Gastroesophageal sphincter (tissue), 3 donors: ENCODE data around the gene ZFYVE28.

Experiments used
- POLR2AphosphoS5 ChIP-seq: sonication (generic); formaldehyde crosslinking; IDR thresholded peaks from one replicate; pipeline ENCODE4 v1.6.1; 2017; ENCODE audit warnings: antibody characterized with exemption
- TF ChIP-seq, protein P1 (sequence below), 4 experiments: fragments of 200-600 bp in 2 of 4; fragments of 450-650 bp in 2 of 4; sonication (generic) in 1 of 4; IDR thresholded peaks; one replicate each; pipeline ENCODE4 v1.5.1; 2017 to 2019; ENCODE audit warnings: antibody characterized with exemption in 4 of 4, mild to moderate bottlenecking in 2 of 4, moderate library complexity in 2 of 4

DNA sequence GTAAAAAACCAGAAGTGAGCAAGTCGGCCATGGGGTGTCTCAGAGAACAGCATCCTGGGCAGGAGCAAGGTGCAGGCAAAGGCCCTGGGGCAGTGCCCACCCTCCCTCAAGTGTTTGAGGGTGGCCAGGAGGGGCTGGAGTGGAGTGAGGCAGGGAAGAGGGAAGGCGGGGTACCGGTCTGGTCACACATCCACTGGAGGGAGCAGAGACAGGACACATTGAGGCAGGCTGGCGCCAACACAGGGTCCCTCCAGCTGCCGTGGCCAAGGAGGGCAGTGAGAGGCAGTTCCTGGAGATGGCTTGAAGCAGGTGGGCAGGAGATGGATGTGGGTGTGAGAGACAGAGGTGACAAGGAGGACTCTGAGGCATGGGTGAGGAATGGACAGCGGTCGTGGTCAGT, 30.1 kb upstream of the ZFYVE28 start:
- TF ChIP-seq, protein P1, sequence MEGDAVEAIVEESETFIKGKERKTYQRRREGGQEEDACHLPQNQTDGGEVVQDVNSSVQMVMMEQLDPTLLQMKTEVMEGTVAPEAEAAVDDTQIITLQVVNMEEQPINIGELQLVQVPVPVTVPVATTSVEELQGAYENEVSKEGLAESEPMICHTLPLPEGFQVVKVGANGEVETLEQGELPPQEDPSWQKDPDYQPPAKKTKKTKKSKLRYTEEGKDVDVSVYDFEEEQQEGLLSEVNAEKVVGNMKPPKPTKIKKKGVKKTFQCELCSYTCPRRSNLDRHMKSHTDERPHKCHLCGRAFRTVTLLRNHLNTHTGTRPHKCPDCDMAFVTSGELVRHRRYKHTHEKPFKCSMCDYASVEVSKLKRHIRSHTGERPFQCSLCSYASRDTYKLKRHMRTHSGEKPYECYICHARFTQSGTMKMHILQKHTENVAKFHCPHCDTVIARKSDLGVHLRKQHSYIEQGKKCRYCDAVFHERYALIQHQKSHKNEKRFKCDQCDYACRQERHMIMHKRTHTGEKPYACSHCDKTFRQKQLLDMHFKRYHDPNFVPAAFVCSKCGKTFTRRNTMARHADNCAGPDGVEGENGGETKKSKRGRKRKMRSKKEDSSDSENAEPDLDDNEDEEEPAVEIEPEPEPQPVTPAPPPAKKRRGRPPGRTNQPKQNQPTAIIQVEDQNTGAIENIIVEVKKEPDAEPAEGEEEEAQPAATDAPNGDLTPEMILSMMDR (IDR thresholded peaks at IDR 0.05), result no peak
- no peak for TF ChIP-seq POLR2AphosphoS5
